ENCODE data around the gene CDH22.

DNA sequence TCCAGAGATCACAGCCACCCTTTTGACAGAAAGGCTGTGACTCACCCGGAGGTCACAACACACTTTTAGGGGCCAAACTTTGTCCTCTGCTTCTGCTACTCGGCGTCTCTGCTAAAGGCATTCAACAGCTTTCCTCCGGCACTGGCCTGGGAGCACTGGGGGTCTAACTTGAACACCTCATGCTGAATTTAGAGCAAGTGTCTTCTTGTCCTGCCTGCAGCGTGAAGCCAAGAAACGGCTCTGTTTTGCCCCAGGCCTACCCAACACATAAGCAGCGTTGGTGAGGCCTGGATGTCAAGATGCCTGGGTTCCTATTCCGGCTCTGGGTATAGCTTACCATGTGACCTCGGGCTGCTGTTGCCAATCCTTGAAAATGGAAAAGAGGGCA, 2.3 kb downstream of the CDH22 start:
- TF ChIP-seq, protein P1, sequence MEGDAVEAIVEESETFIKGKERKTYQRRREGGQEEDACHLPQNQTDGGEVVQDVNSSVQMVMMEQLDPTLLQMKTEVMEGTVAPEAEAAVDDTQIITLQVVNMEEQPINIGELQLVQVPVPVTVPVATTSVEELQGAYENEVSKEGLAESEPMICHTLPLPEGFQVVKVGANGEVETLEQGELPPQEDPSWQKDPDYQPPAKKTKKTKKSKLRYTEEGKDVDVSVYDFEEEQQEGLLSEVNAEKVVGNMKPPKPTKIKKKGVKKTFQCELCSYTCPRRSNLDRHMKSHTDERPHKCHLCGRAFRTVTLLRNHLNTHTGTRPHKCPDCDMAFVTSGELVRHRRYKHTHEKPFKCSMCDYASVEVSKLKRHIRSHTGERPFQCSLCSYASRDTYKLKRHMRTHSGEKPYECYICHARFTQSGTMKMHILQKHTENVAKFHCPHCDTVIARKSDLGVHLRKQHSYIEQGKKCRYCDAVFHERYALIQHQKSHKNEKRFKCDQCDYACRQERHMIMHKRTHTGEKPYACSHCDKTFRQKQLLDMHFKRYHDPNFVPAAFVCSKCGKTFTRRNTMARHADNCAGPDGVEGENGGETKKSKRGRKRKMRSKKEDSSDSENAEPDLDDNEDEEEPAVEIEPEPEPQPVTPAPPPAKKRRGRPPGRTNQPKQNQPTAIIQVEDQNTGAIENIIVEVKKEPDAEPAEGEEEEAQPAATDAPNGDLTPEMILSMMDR (IDR thresholded peaks at IDR 0.05): no peak
- no peak for TF ChIP-seq POLR2A (IDR thresholded peaks at IDR 0.05)
